ENCODE results near the gene ACTN1. TPM values are rescaled to one million over a fixed set of nuclear protein-coding genes. Genes with fewer than 3 reads are reported as not detected.
A peak's percentile ranks its signal among the peaks of the same experiment; 100 is the strongest.

Gene ACTN1
- total RNA-seq, 1 experiment from 2014 or later = 212 TPM

GRCh38 chr14:68943107-68943506 lies 36.0 kb downstream of the ACTN1 start:
- intact Hi-C loops (cut with micrococcal nuclease; ENCODE audit: unreplicated experiment) (no loop called here), in situ Hi-C loops (cut with HindIII; ENCODE audit: low pct_unique_long_range_greater_than_20kb, low sequenced_read_pairs) (no loop called here)
- Histone ChIP-seq H3K27ac (ENCODE audit: low read length) (peak overlapping the region; percentile 44), H3K4me1 (ENCODE audit: control insufficient read depth, insufficient read depth, low read length) (peaks cover 92% of the 10 kb centered on the region), H3K4me3 (ENCODE audit: low read depth in 2 of 2, low read length in 2 of 2) (no peak overlapping the region), H3K27me3 (ENCODE audit: control insufficient read depth, insufficient read depth, low read length) (no peaks in the 10 kb centered on the region), H3K36me3 (ENCODE audit: control insufficient read depth, insufficient read depth, low read length) (no peaks in the 10 kb centered on the region), H3K9me3 (ENCODE audit: control insufficient read depth, insufficient read depth, low read depth, low read length) (no peaks in the 10 kb centered on the region)
- CTCF ChIA-PET = no interaction called here
- no peak for DNase-seq (ENCODE audit: low read depth, low spot score)
- ATAC-seq = no peak
- BruUV-seq (replicated peaks) = no TSS peak
- no peak for TF ChIP-seq TCF7L2 (IDR thresholded peaks at IDR 0.05; ENCODE audit: low read depth, low read length)
- no peak for TF ChIP-seq REST (IDR thresholded peaks at IDR 0.05; ENCODE audit: insufficient read depth in 1 of 2, low read depth in 2 of 2, low read length in 1 of 2)
- TF ChIP-seq POLR2AphosphoS5 (IDR thresholded peaks at IDR 0.05; ENCODE audit: low read depth, low read length) = no peak
- TF ChIP-seq CTCF (IDR thresholded peaks at IDR 0.05) = no peak
- TF ChIP-seq SIN3A (IDR thresholded peaks at IDR 0.05; ENCODE audit: borderline replicate concordance, insufficient read depth, low read depth, low read length) = no peak
- POLR2A ChIA-PET = no interaction called here

- peaks cover 92% of the 10 kb centered on the region for H3K4me1 ChIP-seq (ENCODE audit: control insufficient read depth, insufficient read depth, low read length)
- ATAC-seq (no peak), DNase-seq (ENCODE audit: low read depth, low spot score) (no peak)
- TF ChIP-seq TCF7L2 (IDR thresholded peaks at IDR 0.05; ENCODE audit: low read depth, low read length) = no peak
- TF ChIP-seq POLR2AphosphoS5 (IDR thresholded peaks at IDR 0.05; ENCODE audit: low read depth, low read length) = no peak
- TF ChIP-seq SIN3A (IDR thresholded peaks at IDR 0.05; ENCODE audit: borderline replicate concordance, insufficient read depth, low read depth, low read length) = no peak
- TF ChIP-seq REST (IDR thresholded peaks at IDR 0.05; ENCODE audit: insufficient read depth in 1 of 2, low read depth in 2 of 2, low read length in 1 of 2) = no peak
- TF ChIP-seq CTCF (IDR thresholded peaks at IDR 0.05) = no peak
- no TSS peak for BruUV-seq (replicated peaks)
- ChIA-PET CTCF (interaction anchor here (0.6 kb wide), 1 partner anchor 75 kb away, joined by 3 read pairs; no protein-coding TSS in a partner anchor), POLR2A (interaction anchor here (0.6 kb wide), 1 partner anchor 15 kb away, joined by 3 read pairs; no protein-coding TSS in a partner anchor)
- in situ Hi-C loops (cut with HindIII; ENCODE audit: low pct_unique_long_range_greater_than_20kb, low sequenced_read_pairs) (no loop called here), intact Hi-C loops (cut with micrococcal nuclease; ENCODE audit: unreplicated experiment) (no loop called here)
- no peaks in the 10 kb centered on the region for H3K27me3 ChIP-seq (ENCODE audit: control insufficient read depth, insufficient read depth, low read length)
- peak overlapping the region; percentile 44 for H3K27ac ChIP-seq (ENCODE audit: low read length)
- H3K4me3 ChIP-seq (ENCODE audit: low read depth in 2 of 2, low read length in 2 of 2) = no peak overlapping the region
- H3K36me3 ChIP-seq (ENCODE audit: control insufficient read depth, insufficient read depth, low read length) = no peaks in the 10 kb centered on the region
- no peaks in the 10 kb centered on the region for H3K9me3 ChIP-seq (ENCODE audit: control insufficient read depth, insufficient read depth, low read depth, low read length)
Measured at GRCh38 chr14:68942296-68943035, 36.6 kb downstream of the ACTN1 start.
